HCT116 (cell line): ENCODE results near the gene NPLOC4. TPM values are rescaled to one million over a fixed set of nuclear protein-coding genes. Genes with fewer than 3 reads are reported as not detected.

Source experiments
- ATAC-seq: fragments of 200-7000 bp; cut with Tn5 transposase; 2 replicates; pipeline ENCODE4 v1.9.1; 2020; ENCODE audit warnings: mild to moderate bottlenecking, moderate library complexity
- BruUV-seq: library from RNA; stranded (reverse); fragments of 400-500 nt; replicated peaks from 2 replicates; lab custom pipeline; 2021; lab: Mats Ljungman, UMichigan
- CTCF ChIA-PET: fragments of 300-600 bp; sonication (Branson Sonifier 250); formaldehyde crosslinking; loops from one replicate; lab custom pipeline; 2021; ENCODE audit warnings: antibody characterized with exemption; lab: Charles Lee
- POLR2A ChIA-PET: fragments of 300-600, 350-600 bp; sonication (Branson Sonifier 250); formaldehyde crosslinking; loops from one replicate; lab custom pipeline; 2021; ENCODE audit warnings: antibody characterized with exemption; lab: Charles Lee
- RAD21 ChIA-PET, 2 experiments: fragments of 300-600 bp; sonication (Branson Sonifier 250); formaldehyde crosslinking; loops; one replicate each; lab custom pipeline; 2023; ENCODE audit warnings: low total read pairs in 2 of 2; ENCODE audit not compliant: uncharacterized antibody in 2 of 2, unreplicated experiment in 2 of 2, low non-redundant PET in 1 of 2; lab: Charles Lee
- DNase-seq: peaks from one replicate; pipeline ENCODE4 v3.0.0-alpha.2; 2010; ENCODE audit warnings: low read depth, low spot score
- H2AFZ ChIP-seq: fragments of 200-600 bp; shearing (Covaris generic), sonication (generic); 2 replicates; pipeline ENCODE4 v1.6.1; 2017; ENCODE audit warnings: low read depth, mixed run types, mixed read lengths, antibody characterized with exemption, low read length; ENCODE audit not compliant: poor library complexity, severe bottlenecking
- H3K27ac ChIP-seq: 2 replicates; pipeline ENCODE4 v1.5.1; 2012; ENCODE audit warnings: low read depth, low read length
- H3K27me3 ChIP-seq: fragments of 200-600 bp; sonication (generic); 2 replicates; pipeline ENCODE4 v1.6.1; 2016; ENCODE audit warnings: mixed run types, low read length, mixed read lengths; ENCODE audit not compliant: insufficient read depth
- H3K36me3 ChIP-seq, 2 experiments: fragments of 200-500 bp in 1 of 2; fragments of 200-600 bp in 1 of 2; sonication (Bioruptor generic) in 1 of 2; sonication (generic) in 1 of 2; 2 replicates each; pipeline versions ENCODE4 v1.5.1 to v1.6.1; 2014 to 2016; ENCODE audit warnings: low read length in 2 of 2, inconsistent platforms in 1 of 2, mixed read lengths in 1 of 2, mixed run types in 1 of 2; ENCODE audit not compliant: insufficient read depth in 2 of 2, control insufficient read depth in 1 of 2
- H3K4me1 ChIP-seq, 2 experiments: fragments of 200-600 bp in 1 of 2; sonication (generic) in 1 of 2; 2 replicates each; pipeline versions ENCODE4 v1.5.1 to v1.6.1; 2012 to 2017; ENCODE audit warnings: low read length in 2 of 2, inconsistent platforms in 1 of 2, mild to moderate bottlenecking in 1 of 2, mixed read lengths in 1 of 2, mixed run types in 1 of 2, moderate library complexity in 1 of 2; ENCODE audit not compliant: insufficient read depth in 2 of 2, control insufficient read depth in 1 of 2
- H3K4me2 ChIP-seq: fragments of 200-600 bp; sonication (generic); 2 replicates; pipeline ENCODE4 v1.6.1; 2017; ENCODE audit warnings: mixed run types, low read length, mixed read lengths
- H3K4me3 ChIP-seq, 2 experiments: fragments of 200-600 bp in 1 of 2; sonication (generic) in 1 of 2; replicated peaks in 1 of 2; 2 replicates each; pipeline ENCODE4 v1.5.1; 2011 to 2016; ENCODE audit warnings: low read length in 2 of 2, control low read depth in 1 of 2, low read depth in 1 of 2, mild to moderate bottlenecking in 1 of 2, mixed read lengths in 1 of 2, mixed run types in 1 of 2
- H3K79me2 ChIP-seq: fragments of 200-600 bp; sonication (generic); 2 replicates; pipeline ENCODE4 v1.6.1; 2017; ENCODE audit warnings: mild to moderate bottlenecking, mixed run types, low read length, moderate library complexity, mixed read lengths; ENCODE audit not compliant: insufficient read depth
- H3K9ac ChIP-seq: fragments of 200-600 bp; sonication (generic); 2 replicates; pipeline ENCODE4 v1.6.1; 2016; ENCODE audit warnings: low read length, mixed read lengths
- H3K9me2 ChIP-seq: fragments of 200-600 bp; sonication (generic), shearing (Covaris generic); 2 replicates; pipeline ENCODE4 v1.6.1; 2017; ENCODE audit warnings: mixed run types, mild to moderate bottlenecking, moderate library complexity; ENCODE audit not compliant: insufficient read depth
- H3K9me3 ChIP-seq, 2 experiments: fragments of 200-500 bp in 1 of 2; fragments of 200-600 bp in 1 of 2; sonication (Bioruptor generic) in 1 of 2; sonication (generic) in 1 of 2; 2 replicates each; pipeline ENCODE4 v1.6.1; 2014 to 2017; ENCODE audit warnings: low read length in 2 of 2, mixed read lengths in 2 of 2, inconsistent platforms in 1 of 2, low read depth in 1 of 2, mild to moderate bottlenecking in 1 of 2, mixed run types in 1 of 2, moderate library complexity in 1 of 2; ENCODE audit not compliant: control insufficient read depth in 1 of 2, insufficient read depth in 1 of 2
- H4K20me1 ChIP-seq: fragments of 200-600 bp; sonication (generic), shearing (Covaris generic); 2 replicates; pipeline ENCODE4 v1.6.1; 2017; ENCODE audit warnings: mixed run types, mild to moderate bottlenecking, moderate library complexity; ENCODE audit not compliant: insufficient read depth
- CBX3 ChIP-seq: IDR thresholded peaks from 2 replicates; pipeline ENCODE4 v1.6.1; 2012; ENCODE audit warnings: low read depth
- CEBPB ChIP-seq: IDR thresholded peaks from 2 replicates; pipeline ENCODE4 v1.6.1; 2012; ENCODE audit warnings: low read depth
- EZH2 ChIP-seq: fragments of 200-600 bp; sonication (generic); IDR thresholded peaks from 2 replicates; pipeline ENCODE4 v1.6.1; 2017; ENCODE audit warnings: antibody characterized with exemption, mixed run types
- EZH2phosphoT487 ChIP-seq: fragments of 200-600 bp; IDR thresholded peaks from 2 replicates; pipeline ENCODE4 v1.6.1; 2018; ENCODE audit warnings: antibody characterized with exemption, borderline replicate concordance
- FOSL1 ChIP-seq: IDR thresholded peaks from 2 replicates; pipeline ENCODE4 v1.6.1; 2012; ENCODE audit warnings: low read depth
- RAD21 ChIP-seq: IDR thresholded peaks from 2 replicates; pipeline ENCODE4 v1.6.1; 2012; ENCODE audit warnings: low read depth, mild to moderate bottlenecking
- SRF ChIP-seq: IDR thresholded peaks from 2 replicates; pipeline ENCODE4 v1.6.1; 2012; ENCODE audit warnings: low read depth
- YY1 ChIP-seq: IDR thresholded peaks from 2 replicates; pipeline ENCODE4 v1.6.1; 2011; ENCODE audit warnings: low read length, low read depth, moderate library complexity, mild to moderate bottlenecking; ENCODE audit not compliant: insufficient replicate concordance; ENCODE audit errors: extremely low read depth
- ZFX ChIP-seq: fragments of 450-650 bp; IDR thresholded peaks from 2 replicates; pipeline ENCODE4 v1.6.1; 2017
- ZNF274 ChIP-seq: fragments of 200-500 bp; sonication (Bioruptor generic); IDR thresholded peaks from 2 replicates; pipeline ENCODE4 v1.6.1; 2014; ENCODE audit warnings: mild to moderate bottlenecking, low read depth, low read length, inconsistent platforms
- intact Hi-C: fragments of 100-400 bp; cut with micrococcal nuclease; formaldehyde crosslinking; loops from 2 replicates; pipeline ENCODE4 v1.10.0; 2022
- total RNA-seq: library from RNA; stranded (reverse); gene quantifications from one replicate; pipeline ENCODE4 v1.2.1, GENCODE V29; 2021; ENCODE audit not compliant: unreplicated experiment
- TF ChIP-seq, protein P1 (sequence below), 3 experiments: fragments of 200-600 bp in 1 of 3; sonication (generic) in 1 of 3; IDR thresholded peaks in 2 of 3; conservative IDR thresholded peaks in 1 of 3; 2 replicates each; pipeline ENCODE4 v1.5.1; 2012 to 2017; ENCODE audit warnings: low read depth in 2 of 3, low read length in 2 of 3, antibody characterized with exemption in 1 of 3, borderline replicate concordance in 1 of 3, control low read depth in 1 of 3, mild to moderate bottlenecking in 1 of 3, mixed read lengths in 1 of 3, mixed run types in 1 of 3, moderate library complexity in 1 of 3; ENCODE audit not compliant: insufficient read depth in 1 of 3
- TF ChIP-seq, protein P2 (sequence below): IDR thresholded peaks from 2 replicates; pipeline ENCODE4 v1.6.1; 2012
- TF ChIP-seq, protein P3 (sequence below): IDR thresholded peaks from 2 replicates; pipeline ENCODE4 v1.6.1; 2011; ENCODE audit warnings: mild to moderate bottlenecking, low read length, moderate library complexity; ENCODE audit not compliant: insufficient replicate concordance; ENCODE audit errors: extremely low read depth
- TF ChIP-seq, protein P4 (sequence below): IDR thresholded peaks from 2 replicates; pipeline ENCODE4 v1.6.1; 2012; ENCODE audit warnings: low read depth

Gene NPLOC4
- total RNA-seq, 1 experiment from 2014 or later, result 137 TPM

DNA sequence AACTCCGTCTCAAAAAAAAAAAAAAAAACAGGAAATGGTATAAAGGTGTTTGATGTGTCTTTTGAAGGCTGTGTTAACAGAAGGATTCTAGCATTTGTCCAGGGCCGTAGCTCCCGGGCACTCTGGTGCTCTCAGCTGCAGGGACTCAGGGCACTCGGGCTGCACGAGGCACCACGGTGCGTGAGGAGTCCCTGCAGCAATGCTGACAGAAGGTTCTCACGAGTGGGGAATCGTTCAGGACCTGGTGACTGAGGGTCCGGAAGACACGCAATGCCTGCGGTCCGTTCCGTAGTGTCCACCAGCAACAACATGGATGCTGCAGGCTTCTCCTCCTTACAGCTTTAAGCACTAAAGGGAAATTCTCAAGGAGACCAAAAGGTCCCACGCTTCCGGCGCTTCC, 72.1 kb downstream of the NPLOC4 start:
- intact Hi-C loops, result loop anchor here (5.0 kb wide), 1 partner anchor 38 kb away; no protein-coding TSS in a partner anchor
- Histone ChIP-seq H3K27ac (no peak overlapping the region), H3K9me2 (no peaks in the 10 kb centered on the region), H3K9ac (no peak overlapping the region), H3K4me1 (peaks cover 18 to 24% of the 10 kb centered on the region in 2 experiments), H3K27me3 (no peaks in the 10 kb centered on the region), H3K36me3 (peaks cover 54 to 79% of the 10 kb centered on the region in 2 experiments), H4K20me1 (0 out of 2 replicates have a peak, but pooled peaks cover 3% of the 10 kb centered on the region), H3K4me2 (no peak overlapping the region), H3K9me3 (no peaks in the 10 kb centered on the region), H3K4me3 (no peak overlapping the region), H3K79me2 (peaks cover 3% of the 10 kb centered on the region; the same call in 1 of the 2 replicates), H2AFZ (no peak overlapping the region)
- TF ChIP-seq YY1, result no peak
- no peak for TF ChIP-seq CEBPB
- no peak for TF ChIP-seq SRF
- TF ChIP-seq, protein P1, sequence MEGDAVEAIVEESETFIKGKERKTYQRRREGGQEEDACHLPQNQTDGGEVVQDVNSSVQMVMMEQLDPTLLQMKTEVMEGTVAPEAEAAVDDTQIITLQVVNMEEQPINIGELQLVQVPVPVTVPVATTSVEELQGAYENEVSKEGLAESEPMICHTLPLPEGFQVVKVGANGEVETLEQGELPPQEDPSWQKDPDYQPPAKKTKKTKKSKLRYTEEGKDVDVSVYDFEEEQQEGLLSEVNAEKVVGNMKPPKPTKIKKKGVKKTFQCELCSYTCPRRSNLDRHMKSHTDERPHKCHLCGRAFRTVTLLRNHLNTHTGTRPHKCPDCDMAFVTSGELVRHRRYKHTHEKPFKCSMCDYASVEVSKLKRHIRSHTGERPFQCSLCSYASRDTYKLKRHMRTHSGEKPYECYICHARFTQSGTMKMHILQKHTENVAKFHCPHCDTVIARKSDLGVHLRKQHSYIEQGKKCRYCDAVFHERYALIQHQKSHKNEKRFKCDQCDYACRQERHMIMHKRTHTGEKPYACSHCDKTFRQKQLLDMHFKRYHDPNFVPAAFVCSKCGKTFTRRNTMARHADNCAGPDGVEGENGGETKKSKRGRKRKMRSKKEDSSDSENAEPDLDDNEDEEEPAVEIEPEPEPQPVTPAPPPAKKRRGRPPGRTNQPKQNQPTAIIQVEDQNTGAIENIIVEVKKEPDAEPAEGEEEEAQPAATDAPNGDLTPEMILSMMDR (IDR thresholded peaks at IDR 0.05 in 2 of 3, conservative IDR thresholded peaks at IDR 0.05 in 1 of 3; ENCODE audit: borderline replicate concordance in 1 of 3, insufficient read depth in 1 of 3, low read depth in 2 of 3, low read length in 2 of 3), result no peak
- no peak for TF ChIP-seq FOSL1
- no peak for TF ChIP-seq ZNF274
- no peak for TF ChIP-seq ZFX
- no peak for TF ChIP-seq EZH2phosphoT487
- no peak for TF ChIP-seq EZH2
- TF ChIP-seq, protein P2, sequence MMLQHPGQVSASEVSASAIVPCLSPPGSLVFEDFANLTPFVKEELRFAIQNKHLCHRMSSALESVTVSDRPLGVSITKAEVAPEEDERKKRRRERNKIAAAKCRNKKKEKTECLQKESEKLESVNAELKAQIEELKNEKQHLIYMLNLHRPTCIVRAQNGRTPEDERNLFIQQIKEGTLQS, result no peak
- TF ChIP-seq RAD21, result no peak
- TF ChIP-seq, protein P3, sequence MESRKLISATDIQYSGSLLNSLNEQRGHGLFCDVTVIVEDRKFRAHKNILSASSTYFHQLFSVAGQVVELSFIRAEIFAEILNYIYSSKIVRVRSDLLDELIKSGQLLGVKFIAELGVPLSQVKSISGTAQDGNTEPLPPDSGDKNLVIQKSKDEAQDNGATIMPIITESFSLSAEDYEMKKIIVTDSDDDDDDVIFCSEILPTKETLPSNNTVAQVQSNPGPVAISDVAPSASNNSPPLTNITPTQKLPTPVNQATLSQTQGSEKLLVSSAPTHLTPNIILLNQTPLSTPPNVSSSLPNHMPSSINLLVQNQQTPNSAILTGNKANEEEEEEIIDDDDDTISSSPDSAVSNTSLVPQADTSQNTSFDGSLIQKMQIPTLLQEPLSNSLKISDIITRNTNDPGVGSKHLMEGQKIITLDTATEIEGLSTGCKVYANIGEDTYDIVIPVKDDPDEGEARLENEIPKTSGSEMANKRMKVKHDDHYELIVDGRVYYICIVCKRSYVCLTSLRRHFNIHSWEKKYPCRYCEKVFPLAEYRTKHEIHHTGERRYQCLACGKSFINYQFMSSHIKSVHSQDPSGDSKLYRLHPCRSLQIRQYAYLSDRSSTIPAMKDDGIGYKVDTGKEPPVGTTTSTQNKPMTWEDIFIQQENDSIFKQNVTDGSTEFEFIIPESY, result no peak
- TF ChIP-seq CBX3, result no peak
- TF ChIP-seq, protein P4, sequence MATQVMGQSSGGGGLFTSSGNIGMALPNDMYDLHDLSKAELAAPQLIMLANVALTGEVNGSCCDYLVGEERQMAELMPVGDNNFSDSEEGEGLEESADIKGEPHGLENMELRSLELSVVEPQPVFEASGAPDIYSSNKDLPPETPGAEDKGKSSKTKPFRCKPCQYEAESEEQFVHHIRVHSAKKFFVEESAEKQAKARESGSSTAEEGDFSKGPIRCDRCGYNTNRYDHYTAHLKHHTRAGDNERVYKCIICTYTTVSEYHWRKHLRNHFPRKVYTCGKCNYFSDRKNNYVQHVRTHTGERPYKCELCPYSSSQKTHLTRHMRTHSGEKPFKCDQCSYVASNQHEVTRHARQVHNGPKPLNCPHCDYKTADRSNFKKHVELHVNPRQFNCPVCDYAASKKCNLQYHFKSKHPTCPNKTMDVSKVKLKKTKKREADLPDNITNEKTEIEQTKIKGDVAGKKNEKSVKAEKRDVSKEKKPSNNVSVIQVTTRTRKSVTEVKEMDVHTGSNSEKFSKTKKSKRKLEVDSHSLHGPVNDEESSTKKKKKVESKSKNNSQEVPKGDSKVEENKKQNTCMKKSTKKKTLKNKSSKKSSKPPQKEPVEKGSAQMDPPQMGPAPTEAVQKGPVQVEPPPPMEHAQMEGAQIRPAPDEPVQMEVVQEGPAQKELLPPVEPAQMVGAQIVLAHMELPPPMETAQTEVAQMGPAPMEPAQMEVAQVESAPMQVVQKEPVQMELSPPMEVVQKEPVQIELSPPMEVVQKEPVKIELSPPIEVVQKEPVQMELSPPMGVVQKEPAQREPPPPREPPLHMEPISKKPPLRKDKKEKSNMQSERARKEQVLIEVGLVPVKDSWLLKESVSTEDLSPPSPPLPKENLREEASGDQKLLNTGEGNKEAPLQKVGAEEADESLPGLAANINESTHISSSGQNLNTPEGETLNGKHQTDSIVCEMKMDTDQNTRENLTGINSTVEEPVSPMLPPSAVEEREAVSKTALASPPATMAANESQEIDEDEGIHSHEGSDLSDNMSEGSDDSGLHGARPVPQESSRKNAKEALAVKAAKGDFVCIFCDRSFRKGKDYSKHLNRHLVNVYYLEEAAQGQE, result no peak
- POLR2A ChIA-PET, result no interaction called here
- no peak for ATAC-seq
- no peak for DNase-seq
- no TSS peak for BruUV-seq
- RAD21 ChIA-PET, result no interaction called here
- CTCF ChIA-PET, result interaction anchor here (1.2 kb wide), 1 partner anchor 36 kb away, joined by 3 read pairs; no protein-coding TSS in a partner anchor
